ENCODE results near the gene CLASRP.

GRCh38 chr19:45101806-45102205, 63.0 kb downstream of the CLASRP start:
- no peak for TF ChIP-seq TAF1 (IDR thresholded peaks at IDR 0.05; ENCODE audit: low read depth, low read length)
- TF ChIP-seq POLR2A (IDR thresholded peaks at IDR 0.05; ENCODE audit: low read depth, low read length), result no peak
- no peak for TF ChIP-seq POLR2AphosphoS5 (IDR thresholded peaks at IDR 0.05; ENCODE audit: low read depth, low read length)
- no peak for TF ChIP-seq PAX5 (IDR thresholded peaks at IDR 0.05; ENCODE audit: insufficient read depth, low read length, severe bottlenecking)
- TF ChIP-seq SPI1 (IDR thresholded peaks at IDR 0.05; ENCODE audit: low read depth, low read length), result no peak
- TF ChIP-seq POU2F2 (IDR thresholded peaks at IDR 0.05; ENCODE audit: low read depth, low read length), result no peak

Data from GM12891 (cell line).